GM18907 (cell line): ENCODE data around the gene TCF7L2.

ENCODE experiments used
- ATAC-seq: cut with Tn5 transposase; IDR thresholded peaks from one replicate; pipeline ENCODE4 v1.9.1; 2021; ENCODE audit warnings: mild to moderate bottlenecking, moderate library complexity; ENCODE audit not compliant: unreplicated experiment

TCF7L2 gene

DNA sequence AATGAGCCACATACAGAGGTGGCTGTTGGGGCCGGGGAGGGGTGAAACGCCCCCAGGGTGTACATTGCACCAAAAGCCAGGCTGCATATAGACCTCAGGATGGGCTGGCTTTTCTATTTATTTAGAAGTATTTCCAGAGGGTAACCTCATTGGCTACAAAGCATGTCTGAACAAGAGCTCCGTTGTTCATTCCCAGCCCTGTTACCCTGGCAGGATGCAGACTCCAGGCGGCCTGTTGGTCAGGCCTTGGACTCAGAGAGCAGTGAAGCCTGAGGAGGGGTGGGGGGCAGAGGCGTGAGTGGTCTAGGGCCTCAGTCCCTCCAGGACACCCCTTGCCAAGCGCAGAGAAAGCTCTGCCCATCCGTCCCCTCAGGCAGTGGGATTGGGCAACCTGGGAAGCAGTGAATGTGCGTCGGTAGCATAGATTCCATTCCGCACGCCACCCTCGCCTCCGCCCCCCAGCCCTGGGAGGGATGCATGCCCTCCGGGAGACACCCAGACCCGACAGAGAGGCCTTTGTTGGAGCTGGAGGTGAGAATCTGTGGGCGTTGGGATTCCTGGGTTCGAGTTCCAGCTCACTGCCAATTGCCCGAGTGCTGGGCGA is 41.9 kb downstream of the TCF7L2 start:
- no peak for ATAC-seq

DNA sequence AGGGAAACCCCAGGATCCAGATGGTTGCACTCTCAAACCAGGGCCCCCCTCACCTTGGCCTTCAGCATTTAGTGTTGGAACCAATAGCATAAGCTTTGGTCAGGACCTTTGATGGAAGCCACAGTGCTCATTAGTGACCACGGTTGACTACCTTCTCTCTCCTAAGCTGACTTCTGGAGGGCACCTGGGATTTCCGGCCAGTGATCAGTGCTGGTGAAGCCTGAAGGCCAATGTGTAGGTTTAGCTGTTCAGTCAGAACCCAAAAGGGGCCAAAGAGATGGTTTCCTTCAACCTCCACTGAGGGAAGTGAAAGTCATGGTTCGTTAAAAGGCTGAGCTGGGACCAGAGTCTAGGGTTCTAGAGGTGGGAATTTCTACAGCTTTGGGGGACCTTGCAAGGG is 46.4 kb downstream of the TCF7L2 start:
- no peak for ATAC-seq

DNA sequence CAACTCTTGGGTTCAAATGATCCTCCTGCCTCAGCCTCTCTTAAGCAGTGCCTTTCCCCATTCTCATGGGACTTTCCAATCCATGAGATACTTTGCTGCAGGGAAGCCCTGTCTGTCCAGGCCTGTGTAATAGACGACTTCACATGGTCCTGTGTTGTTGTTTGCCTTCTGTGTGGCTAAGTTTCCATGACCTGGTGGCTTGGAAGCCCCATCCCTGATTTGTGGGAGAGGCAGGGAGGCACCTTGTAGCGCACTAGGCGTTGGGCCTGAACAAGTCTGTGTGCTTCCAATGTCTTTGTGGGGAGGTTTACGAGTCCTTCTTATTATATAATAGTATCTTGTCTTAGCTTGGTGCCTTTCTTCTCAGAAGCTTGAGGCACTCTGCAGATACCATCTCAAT is 49.1 kb downstream of the TCF7L2 start:
- no peak for ATAC-seq

DNA sequence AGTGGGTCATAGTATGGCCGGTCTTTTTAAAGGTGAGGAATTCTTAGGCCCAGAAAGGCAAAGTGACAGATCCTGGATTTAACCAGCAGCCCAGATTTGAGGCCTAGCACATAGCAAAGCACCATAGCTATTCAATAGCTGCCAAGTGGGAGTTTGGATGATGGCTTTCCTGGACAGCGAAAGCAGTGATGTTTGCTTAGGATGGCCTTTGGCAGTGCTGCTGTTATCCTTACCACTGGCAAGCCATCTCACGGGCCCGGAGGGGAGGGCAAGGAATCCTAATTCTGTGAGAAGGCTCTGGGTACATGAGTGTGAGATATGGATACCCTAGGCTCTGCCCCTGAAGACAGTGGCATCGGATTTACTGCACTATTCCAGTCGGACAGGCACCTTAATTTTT is 50.4 kb downstream of the TCF7L2 start:
- no peak for ATAC-seq

DNA sequence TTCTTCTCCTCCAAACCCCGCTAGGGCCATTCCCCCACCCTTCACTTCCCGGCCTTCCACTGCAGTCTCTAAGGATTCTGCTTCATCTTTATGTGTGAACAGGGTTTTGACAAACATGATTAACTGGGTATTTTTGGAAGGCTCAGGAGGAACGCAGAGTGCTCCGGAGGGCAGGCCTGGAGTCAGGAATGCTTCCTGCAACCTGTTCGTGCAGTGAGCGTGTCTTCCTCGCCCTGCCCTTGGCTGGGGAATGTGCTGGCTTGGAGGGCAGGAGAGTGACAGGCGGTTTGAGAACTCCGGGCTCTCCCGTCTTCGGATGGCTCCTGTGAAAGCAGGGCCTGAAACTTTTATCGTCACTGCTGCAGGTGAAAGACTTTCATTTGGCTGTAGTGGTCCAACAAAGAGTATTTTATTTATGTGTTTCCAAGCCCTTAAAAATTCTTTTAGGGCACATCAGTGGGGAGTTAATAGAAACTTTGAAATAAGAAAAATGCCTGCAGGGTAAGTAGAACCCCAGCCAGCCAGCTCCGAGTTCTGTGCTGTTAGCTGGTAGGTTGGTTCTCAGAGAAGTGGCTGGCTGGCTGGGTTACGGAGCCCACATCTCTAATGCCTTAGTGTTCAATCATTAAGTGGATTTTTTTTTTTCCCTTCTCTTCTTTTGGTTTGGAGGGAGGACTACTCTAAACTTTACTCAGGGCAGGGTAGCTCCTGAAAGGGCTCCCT is 51.0 kb downstream of the TCF7L2 start:
- no peak for ATAC-seq

DNA sequence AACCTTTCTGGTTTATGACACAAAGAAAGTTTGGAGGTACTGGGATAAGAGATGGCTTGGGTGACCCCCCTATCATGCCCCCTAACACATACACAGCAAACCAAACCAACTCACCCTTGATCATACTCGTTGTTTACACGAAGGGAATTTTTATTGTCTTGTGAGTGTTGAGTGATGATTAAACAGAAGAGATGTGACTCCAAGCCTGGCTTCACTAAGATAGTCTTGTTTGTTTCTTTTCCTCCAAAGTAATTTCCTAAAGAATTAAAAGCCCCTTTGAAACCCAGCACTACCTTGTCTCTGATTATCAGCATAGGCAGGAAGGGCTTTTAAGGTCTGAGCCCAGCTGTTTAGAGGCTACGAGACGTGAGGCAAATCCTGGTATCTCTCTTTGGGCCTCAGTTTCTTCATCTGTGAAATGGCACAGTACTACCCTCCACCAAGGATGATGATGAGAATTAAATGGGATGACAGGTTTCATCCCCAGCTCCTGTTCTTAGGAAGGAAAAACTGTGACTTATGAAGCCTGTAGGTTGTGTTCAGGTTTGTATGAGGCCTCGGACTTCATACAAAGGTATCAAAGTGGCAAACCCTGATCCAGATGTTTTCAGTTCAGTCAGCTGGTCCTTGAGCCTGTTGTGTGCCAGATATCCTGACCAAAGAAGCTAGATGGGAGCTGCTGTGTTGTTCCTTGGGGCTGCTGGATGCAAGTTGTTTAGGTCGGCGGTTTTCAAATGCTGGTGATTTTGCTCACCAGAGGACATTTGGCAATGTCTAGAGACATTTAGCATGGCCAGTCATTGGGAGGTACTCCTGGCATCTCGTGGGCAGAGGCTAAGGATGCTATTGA is 51.8 kb downstream of the TCF7L2 start:
- ATAC-seq: no peak

DNA sequence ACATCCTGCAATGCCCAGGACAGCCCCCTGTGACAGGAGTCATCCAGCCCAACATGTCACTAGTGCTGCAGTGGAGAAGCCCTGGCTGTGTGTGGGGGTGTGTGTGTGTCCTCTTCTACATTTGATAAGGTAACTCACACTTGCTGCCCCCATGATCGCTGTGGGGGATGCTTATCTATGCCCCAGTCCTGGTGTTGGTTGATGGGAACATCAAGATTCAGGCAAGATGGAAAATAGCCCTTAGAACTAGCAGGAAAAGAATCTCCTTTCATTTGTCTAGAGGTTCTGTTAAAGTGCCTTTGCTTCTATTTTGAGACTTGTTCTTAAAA is 52.4 kb downstream of the TCF7L2 start:
- no peak for ATAC-seq

DNA sequence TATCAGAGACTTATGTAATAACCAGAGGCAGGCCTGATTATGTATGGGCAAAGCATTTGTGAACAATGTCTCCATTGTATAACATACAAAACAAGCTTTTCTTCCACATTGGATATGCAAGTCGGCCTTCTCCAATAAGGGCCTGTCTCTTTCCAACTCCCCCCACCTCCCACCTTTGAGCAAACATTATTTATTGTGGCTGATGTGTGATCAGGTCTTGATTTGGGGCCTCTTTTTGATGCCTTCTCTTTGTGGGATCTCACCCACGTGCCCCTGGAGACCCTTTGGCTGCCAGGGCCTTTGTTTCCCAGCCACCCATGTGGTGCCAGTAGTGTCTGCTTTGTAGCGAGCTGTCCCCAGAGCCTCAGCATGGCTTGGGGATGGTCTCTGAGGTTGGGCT is 53.0 kb downstream of the TCF7L2 start:
- ATAC-seq: no peak

DNA sequence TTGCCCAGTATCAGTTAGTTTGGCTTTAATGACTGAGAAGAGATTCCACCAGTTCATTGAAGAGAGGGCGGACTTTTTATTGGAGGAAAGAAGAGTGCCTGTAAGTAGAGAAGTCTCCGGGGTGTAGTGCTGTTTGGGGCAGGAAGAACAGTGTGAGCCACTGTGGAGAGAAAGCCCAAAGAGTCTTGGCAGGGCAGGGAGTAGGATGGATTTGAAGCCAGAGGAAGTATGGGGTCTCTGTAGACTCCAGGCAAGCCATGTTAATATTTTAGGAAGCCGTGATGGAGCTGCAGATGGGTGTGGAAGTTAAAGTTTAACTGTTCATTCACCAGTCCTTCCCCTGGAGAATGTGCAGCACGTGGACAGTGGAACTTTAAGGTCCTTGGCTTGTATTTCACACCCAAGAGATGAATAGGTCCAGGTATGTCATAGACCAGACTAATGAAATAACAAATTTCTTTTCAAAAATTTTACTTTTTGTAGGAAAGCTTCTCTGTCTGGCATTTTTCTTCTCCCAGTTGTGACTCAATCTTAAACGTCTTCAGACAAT is 54.1 kb downstream of the TCF7L2 start:
- no peak for ATAC-seq

DNA sequence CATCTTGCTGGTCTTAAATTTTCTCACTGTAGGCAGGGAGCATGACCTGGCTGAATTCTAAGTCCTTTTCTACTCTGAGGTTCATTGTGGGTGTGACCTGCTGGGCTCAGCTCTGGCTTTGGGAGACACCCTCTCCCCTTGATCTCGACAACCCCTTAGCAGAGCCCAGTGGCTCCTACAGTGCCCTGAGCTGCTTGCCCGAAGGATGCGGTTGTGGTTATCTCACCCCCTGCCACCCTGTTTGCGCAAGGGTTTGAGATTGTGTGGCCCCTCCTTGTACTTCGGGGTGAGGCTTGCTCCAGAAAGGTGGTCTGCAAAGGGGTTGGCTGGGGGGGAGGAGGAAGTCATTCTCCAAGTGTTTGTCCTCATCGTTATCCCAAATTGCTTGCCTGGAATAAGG is 55.3 kb downstream of the TCF7L2 start:
- no peak for ATAC-seq

DNA sequence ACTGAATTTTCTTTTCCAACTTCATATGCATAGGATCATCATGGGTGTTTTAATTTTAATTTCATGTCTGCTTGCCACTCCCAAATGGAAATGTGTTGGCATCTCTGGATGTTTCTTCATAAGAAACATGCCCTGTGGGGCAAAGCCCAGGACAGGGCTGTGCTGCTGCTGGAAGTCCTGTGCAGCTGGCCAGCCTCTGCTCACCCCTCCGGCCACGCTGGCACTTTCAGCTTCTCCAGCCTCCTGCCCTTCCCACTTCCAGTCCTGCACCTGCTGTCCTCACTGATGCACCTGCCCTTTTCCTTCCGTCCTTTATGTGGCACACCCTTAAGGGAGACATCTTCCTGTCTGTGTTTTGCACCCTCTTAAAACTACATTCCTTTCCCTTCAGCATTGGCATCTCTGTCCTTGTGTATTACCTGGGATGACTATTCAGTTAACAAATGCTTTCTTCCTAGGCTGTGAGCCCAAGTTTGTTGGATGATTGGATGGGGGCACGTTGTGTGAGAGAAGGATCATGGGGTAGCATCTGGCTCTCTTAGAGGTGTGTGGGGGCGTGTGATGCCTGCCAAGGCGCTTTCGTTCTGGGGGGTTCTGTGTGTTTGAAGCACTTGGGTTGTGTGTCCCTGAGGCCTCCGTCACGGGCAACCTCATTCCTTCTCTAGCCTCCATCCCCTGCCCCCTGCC is 56.8 kb downstream of the TCF7L2 start:
- ATAC-seq: no peak

DNA sequence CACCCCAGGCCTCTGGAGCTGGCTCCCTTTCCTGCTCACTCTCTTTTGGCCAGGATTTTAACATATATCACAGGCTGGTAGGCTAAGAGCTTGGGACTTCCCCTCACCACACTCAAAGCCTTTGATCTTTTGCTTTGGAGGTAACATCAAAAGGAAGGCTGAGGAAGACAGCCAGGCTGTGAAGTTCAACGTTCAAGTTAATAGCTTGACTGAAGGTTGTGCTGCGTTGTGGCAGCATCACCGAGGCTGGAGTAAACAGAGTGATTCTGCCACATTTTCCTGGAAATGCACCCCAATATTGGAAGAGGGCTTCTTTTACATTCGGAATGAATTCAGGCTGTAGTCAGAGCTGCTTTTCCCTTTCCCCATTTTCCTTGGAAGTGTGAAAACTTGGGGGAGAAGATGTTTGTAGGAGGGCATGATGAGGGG is 57.3 kb downstream of the TCF7L2 start:
- no peak for ATAC-seq

DNA sequence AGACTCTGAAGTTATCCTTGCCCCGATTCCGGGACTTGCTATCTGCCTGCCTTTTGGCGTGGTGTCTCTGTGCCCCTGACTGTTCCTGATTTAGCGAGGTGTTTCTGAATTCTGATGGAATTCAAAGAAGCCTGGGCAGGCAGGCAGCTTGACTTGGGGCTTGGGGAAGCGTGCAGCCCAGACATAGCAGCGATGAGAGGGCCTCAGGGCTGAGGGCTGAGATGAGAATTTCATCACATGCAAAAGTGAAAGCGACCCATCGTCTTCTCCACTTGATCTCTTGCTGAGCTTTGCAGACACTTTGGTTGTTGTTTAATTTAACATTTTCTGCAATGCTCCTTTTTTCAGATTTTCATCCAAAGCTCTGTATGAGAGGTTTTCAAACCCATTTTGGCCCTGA is 57.8 kb downstream of the TCF7L2 start:
- no peak for ATAC-seq

DNA sequence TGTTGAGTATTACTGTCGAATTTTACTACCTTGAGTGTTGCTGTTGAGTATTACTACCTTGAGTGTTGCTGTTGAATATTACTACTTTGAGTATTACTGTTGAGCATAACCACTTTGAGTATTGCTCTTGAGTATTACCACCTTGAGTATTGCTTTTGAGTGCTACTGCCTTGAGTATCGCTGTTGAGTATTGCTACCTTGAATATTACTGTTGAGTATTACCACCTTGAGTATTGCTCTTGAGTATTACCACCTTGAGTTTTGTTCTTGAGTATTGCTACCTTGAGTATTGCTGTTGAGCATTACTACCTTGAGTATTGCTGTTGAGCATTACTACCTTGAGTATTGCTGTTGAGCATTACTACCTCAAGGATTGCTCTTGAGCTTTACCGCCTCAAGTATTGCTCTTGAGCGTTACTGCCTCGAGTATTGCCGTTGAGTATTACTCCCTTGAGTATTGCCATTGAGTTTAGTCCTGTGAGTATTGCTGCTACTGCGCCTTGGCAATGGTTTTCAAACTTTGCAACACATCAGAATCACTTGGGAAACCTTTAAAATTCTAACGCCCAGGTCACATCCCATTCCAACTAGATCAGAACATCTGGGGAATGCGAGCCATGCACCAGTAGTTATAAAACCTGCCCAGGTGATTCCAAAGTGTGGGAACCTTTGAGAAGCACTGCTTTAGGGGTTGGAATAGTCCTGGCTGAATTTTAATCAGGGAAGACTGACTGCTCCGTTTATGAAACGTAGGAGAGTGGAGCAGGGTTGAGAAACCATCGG is 61.7 kb downstream of the TCF7L2 start:
- ATAC-seq: no peak

DNA sequence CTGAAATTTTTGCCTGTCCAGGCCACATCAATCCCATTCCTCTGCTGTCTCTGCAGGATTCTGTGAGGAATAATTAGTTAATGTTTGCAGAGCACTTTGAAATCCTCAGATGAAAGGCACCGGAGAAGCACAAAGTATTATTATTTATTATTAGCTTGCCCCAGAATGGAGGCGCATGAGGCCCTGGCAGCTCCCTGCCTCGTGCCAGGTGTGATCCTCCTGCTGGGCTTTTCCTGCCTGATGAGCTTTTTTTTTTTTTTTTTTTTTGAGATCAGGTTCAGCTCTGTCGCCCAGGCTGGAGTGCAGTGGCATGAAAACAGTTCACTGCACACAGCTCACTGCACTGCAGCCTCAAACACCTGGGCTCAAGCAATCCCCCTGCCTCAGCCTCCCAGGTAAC is 65.2 kb downstream of the TCF7L2 start:
- no peak for ATAC-seq

DNA sequence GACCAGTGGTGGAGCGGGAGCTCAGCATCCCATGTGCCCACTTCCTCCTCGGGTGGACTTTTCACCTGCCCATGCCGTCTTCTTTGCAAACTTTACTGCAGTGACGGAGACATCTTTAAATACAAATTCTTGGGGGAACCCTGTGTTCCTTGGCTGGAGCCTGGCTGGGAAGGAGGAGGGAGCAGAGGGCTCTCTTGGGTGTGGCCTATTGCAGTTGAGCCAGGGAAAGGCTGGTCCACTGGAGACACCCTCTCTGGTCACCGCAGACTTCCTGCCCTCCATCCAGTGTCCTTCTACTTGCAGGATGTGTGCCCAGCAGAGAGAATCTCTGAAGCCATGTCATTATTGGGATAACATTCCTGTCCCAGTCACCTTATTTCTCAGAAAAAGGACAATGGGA is 67.3 kb downstream of the TCF7L2 start:
- ATAC-seq: no peak

DNA sequence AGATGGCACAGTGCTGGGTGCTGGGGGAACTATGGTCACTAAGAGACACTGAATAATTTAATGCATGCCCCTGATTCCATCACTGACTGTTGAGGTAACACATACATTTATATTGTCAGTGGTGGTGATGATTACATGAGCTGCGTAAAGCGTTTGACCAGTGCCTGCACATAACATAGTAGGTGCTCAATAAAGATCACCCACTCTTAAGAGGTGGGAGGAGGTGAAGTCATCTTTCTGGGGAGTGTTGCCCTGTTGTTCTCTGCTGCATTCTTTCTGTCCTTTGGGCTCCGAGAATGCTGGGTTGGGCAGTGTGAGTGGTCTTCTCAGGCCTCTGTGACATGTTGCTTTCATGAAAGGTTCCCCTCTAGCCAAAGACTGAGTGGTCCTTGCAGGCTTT is 68.0 kb downstream of the TCF7L2 start:
- ATAC-seq: no peak

DNA sequence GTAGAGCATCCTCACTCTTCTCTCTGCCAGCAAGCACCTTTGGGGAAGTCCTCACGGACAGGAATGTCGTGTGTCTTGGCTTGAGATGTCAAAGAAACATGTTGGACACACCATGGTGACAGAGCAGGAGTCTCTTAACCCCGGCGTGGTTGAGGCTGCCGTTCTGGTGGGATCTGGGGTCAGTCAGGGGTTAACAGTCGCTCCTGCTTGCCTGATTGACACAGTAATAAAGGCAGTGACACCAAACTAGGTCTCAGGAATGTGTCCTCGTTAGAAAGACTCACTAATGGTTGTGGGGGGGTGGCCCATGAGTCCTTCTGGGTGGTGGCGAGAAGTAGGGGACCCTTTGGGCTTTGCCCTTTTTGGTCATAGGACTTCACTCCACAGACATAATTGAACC is 69.0 kb downstream of the TCF7L2 start:
- no peak for ATAC-seq

DNA sequence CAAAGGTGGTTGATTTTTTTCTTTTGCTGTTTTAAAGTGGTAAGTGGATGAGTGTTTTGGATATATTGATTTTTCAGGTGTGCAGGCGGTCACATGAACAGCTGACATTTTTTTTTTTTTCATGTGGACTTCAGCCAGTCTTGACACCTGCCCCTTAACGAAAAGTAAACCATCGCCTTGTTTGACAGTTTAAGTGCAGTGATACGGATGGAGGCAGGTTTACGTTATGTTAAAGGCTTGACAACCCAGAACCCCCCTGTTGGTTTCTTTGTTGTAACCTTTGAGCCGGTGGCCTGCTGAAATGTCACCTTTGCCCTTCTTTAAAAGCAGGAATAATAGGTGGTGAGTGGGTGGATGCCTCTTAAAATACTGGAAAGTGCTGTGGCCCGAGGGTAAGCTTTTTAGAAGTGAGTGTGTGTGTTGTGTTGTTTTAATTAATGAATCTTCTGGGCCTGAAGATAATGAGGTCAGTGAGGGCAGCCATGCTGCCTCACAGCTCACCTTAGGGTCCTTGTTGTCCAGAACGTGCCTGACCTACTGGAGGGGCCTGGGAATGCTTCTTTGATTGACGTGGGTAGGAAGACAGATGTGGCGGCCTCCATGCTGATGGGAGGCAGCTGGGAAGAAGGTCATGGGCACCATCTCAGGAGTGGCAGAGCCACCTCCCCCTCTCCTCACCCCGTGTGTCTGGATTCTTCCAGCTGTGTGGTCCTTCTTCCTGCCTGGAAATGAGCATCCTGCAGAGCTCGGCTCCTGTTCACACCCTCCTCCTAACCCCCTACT is 69.8 kb downstream of the TCF7L2 start:
- ATAC-seq: no peak

DNA sequence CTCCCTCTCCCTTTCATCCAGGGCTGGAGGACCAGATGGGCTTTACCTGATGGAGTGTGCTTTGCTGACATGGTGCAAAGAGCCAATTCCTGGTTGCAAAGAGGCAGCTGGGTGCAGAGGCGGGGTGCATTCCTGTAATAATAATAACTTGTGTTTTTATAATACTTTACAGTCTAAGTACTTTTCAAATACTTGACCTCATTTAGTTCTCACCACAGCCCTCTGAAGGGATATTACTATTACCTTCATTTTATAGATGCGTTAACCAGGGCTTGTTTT is 70.4 kb downstream of the TCF7L2 start:
- no peak for ATAC-seq
